Amniotic epithelial cell (primary cell): ENCODE data around the gene CST3.
"Not testable (repeated sequence)": the region's sequence is repeated elsewhere in the genome, so short reads cannot be mapped to it uniquely, and the experiment has no call there.

Experiments
- DNase-seq: peaks from one replicate; pipeline ENCODE4 v3.0.0-alpha.2; 2010; ENCODE audit warnings: low read depth

Gene CST3

DNA sequence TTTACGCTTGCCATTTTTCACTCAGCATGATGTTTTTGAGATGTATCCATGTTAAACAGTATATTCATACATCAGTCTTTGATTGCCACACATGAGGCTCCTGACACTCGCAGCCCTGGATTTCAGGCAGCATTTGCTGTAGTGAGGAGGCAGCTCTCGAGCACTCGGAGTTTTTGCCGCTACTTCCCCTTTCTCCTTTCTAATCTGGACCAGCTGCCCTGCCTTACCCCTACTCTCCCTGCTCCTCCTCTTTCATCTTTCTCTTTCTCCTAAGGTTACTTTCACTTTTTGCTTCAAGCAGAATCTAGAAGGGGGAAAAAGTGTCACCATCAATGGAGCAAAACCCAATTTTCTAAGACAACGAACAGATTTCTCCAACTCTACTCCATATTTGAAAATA, 5.9 kb upstream of the CST3 start:
- no peak for DNase-seq

GRCh38 chr20:23641936-23642751, 4.4 kb upstream of the CST3 start:
- DNase-seq = peak; percentile 99

DNA sequence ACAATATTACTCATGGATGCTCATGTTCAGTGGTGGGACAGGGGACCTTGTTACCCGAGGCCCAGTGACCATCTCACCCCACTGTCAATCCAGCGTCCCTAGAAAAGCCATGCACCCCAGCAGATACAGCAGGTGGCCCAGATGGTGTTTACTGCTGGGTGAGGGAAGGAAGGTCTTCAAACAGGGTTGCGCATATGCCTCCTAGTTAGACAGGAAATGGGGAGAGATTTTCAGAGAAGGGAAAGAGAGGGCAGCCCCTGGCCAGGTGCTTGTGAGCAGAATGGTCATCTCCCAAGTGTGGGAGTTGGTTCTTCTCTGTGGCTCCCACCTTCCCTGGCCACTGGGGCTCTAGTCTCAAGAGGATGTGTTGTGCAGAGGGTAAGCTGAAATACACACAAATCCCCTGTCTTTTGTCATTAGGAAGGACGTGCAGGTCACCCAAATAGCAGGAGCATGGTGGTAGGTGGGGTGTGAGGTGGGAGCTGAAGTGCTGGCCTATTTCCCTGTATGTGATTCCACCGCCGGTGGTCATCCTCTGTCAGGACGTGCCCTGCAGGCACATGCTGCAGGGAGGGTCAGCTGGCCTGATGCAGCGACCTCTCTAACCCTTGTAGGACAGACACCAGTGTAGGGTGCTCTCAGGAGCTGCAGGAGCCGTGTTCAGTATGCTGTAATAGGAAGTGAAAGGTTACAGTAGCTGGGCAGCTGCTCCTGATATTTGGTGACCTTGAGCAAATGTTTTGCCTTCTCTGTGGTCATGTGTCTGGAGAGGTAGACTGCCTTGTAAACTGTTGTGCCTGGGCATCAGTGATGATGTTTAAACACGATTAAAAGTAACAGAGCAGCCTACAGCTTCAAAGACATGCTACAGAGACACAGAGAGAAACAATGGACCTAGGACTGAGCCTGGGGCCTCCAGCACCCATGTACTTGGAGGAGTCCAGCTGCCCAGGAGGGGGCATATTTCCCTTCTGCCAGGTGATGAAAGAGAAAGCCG, 3.2 kb upstream of the CST3 start:
- no peak for DNase-seq

DNA sequence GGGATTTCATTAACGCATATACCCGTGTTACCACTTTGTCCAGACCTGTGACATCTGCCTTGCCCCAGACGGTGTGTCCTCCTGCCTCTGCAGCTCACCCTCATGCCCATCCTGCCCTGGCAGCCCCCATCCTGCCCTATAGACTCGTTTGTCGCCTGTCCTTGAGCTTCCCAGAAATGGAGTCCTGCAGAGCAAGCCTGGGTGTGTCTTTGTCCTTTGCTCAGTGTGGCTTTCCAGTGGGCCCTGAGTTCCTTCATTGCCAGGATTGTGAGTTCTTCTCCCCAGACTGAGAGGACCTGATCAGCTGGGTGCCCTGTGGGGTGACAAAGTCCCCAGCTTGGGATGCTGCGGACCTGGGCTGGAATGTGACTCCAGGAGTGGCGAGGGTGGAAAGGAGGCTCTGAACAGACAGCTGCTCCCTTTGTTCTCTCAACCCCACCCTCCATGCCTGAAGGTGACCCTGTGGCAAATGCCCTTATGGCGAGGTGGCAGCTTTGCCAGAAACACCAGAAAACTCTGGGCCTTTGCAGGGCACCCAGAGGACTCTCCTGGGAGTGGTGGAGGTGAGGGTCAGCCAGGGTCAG, 2.4 kb upstream of the CST3 start:
- no peak for DNase-seq

GRCh38 chr20:23639490-23639958, 1.8 kb upstream of the CST3 start:
- no peak for DNase-seq

- DNase-seq = no peak
Observed at GRCh38 chr20:23638309-23638708, 554 bp upstream of the CST3 start.

DNA sequence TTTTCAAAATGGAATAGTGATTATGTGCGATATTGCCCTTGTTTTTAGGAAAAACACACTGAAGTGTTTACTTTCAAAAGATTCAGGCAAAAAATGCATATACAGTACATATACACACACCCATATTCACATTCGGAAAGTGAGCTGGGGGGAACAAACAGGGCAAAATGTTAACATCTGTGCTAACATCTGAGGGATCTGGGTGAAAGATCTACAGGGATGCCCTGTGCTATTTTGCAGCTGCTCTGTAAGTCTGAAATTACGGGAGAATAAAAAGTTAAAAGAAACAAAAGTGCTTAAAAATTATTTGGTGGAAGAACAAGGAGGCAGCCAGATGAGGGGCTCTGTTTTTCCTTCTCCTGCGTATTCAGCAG, 860 bp downstream of the CST3 start:
- no peak for DNase-seq

DNA sequence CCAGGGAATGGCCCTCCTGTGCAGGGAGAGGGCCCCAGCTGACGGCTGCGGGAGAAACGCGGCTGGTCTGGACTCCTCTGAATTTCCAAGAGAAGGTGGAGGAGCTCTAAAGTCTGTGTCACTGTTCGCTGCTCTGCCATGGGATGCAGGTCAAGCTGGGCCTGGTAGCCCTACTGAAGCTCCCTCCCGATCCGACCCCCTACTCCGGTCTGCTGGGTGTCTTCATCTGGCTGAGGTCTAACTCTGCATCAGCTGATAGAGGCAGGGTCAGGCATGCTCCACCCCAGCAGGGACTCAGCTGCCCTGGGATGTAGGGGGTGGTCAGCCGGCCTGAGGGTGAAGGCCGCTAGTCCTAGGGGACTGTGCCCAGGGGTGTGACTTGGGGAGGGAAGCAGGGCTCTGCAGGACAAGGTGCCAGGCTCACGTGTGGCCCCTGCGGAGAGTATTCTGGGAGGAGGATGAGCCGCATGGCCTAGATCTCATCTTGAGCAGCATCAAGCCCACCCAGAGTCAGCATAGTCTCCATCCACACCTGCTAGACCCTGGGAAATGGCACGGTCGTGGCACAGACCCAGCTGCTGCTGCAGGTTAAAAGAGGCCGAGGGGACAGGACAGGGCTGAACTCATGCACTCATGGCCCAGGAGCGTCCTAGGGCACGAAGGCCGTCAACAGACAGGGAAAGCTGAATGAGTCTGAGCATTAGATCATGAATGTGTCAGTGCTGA, 1.4 kb downstream of the CST3 start:
- no peak for DNase-seq

- DNase-seq = not testable (repeated sequence)
Observed at GRCh38 chr20:23635768-23636090, 2.0 kb downstream of the CST3 start.

DNA sequence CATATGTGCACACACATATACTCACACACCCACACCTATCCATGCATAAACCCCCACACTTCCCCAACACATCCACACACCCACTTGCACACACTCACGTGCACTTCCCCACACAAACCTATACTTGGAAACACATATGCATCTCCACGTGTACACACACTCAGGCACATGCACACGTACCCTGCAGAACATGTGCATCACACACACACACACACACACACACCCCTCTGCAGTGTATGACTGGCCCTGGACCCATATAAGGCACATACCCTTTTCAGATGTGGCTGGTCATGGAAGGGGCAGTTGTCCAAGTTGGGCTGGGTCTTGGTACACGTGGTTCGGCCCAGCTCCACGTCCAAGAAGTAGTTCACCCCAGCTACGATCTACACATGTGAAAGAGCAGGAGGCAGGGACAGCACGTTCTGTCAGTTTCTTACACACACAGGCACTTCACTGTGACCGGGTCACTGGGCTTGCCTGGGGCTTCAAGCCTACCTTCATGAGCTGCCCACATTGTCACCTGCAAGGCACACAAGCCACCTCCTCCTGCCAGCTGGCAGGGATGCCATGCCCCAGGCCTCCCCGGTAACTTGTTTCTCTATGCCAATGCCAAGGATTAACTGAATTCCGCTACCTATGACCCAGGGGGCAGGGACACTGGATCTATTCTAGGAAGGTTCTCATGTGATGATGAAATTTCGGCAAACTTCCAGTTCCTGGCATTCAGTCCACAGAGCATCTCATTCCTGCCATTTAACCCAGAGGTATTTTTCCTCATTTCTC, 2.6 kb downstream of the CST3 start:
- no peak for DNase-seq

GRCh38 chr20:23634044-23634801, 3.5 kb downstream of the CST3 start:
- DNase-seq = no peak

GRCh38 chr20:23632711-23633573, 4.8 kb downstream of the CST3 start:
- DNase-seq = no peak

- no peak for DNase-seq
Observed at GRCh38 chr20:23631981-23632710, 5.6 kb downstream of the CST3 start.

GRCh38 chr20:23631226-23631822, 6.4 kb downstream of the CST3 start:
- DNase-seq = no peak

DNA sequence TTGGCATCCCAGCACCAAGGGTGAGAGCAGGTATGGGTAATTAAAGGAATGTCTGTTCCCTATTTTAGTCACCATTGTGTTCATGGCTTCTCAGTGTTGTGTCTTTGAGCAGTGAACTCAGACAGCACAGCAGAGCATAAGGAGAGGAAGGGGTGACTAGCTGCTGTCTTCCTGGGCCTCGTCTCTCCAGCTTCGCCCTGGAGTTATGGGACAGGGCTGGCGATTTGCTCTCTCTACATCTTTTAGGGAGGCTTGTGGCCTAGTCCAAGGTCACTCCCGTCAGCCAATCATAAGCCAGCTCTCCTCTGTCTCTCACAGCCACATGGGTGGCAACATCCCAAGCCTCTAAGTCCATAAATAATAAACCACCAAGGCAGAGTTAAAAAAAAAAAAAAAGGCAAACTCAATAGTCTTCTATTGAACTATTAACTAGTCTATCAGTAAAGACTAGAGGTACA, 7.3 kb downstream of the CST3 start:
- peak; percentile 39 for DNase-seq

DNA sequence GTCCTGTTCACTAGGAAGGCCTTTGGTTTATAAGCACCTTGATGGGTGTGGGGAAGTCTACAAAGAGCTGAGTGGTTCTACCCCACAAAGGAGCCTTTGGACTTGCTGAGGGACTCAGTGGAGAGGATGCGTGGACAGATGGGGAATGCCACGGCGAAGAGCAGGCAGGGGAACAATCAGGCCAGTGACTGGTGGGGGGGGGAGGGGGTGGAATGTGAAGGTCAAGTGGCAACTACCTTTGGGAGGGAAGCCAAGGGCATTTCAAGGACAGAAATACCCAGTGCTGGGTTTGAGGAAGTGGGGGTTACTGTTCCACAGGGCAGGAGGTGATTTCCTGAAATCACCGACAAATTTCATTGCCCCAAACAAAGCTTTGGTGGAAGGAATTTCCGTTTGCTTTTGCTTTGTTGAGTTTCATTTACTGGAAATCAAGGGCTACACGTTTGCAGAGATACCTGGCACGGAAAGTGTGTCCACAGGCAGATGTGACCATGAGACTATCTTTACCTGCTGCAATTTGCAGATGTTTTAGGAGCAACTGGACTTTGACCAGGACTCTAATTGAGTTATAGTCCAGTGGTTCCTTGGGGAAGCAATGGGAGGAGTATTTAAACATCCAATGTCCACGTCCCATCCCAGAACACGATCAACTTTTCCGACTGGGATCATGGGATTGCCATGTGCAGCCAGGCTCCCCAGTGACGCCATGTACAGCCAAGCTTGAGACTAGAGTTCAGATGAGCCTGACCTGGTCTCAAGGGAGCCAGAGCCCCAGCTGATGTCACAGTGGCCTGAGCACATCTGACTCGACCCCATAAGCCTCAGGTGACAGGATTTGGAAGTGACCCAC, 8.0 kb downstream of the CST3 start:
- no peak for DNase-seq

- peak; percentile 97 for DNase-seq
Observed at GRCh38 chr20:23629017-23629541, 8.7 kb downstream of the CST3 start.
